Tibial nerve (tissue), 4 donors: ENCODE data around the gene GGNBP2.

Experiments used
- EP300 ChIP-seq, 2 donors: sonication (generic); formaldehyde crosslinking; IDR thresholded peaks; one replicate each; pipeline ENCODE4 v1.6.1; 2017; ENCODE audit warnings: antibody characterized with exemption in 2 of 2, mild to moderate bottlenecking in 1 of 2
- TF ChIP-seq, protein P1 (sequence below), 5 experiments: fragments of 200-600 bp in 3 of 5; fragments of 450-650 bp in 2 of 5; sonication (generic) in 3 of 5; IDR thresholded peaks; one replicate each; pipeline ENCODE4 v1.5.1; 2016 to 2019; ENCODE audit warnings: antibody characterized with exemption in 5 of 5, mild to moderate bottlenecking in 3 of 5, moderate library complexity in 2 of 5

DNA sequence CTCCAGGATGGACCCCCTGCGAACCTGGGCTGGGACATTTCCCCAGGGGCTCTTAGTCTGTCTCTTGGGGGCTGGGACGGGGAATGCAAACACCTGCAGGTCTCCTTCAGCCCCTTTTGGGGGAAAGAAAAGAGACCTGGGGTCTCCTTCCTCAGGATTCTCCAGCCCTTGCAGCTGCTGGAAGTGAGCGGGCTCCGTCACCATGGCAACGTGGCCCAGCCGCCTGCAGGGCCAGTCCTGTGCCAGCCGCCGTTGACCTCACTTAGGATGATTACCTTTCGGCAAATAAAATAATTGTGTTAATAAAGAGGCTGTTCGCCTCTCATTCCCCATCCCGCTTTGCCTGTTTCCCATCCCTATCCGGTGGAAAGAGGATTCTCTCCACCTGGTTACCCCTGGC is 82.4 kb downstream of the GGNBP2 start:
- TF ChIP-seq, protein P1, sequence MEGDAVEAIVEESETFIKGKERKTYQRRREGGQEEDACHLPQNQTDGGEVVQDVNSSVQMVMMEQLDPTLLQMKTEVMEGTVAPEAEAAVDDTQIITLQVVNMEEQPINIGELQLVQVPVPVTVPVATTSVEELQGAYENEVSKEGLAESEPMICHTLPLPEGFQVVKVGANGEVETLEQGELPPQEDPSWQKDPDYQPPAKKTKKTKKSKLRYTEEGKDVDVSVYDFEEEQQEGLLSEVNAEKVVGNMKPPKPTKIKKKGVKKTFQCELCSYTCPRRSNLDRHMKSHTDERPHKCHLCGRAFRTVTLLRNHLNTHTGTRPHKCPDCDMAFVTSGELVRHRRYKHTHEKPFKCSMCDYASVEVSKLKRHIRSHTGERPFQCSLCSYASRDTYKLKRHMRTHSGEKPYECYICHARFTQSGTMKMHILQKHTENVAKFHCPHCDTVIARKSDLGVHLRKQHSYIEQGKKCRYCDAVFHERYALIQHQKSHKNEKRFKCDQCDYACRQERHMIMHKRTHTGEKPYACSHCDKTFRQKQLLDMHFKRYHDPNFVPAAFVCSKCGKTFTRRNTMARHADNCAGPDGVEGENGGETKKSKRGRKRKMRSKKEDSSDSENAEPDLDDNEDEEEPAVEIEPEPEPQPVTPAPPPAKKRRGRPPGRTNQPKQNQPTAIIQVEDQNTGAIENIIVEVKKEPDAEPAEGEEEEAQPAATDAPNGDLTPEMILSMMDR (IDR thresholded peaks at IDR 0.05): no peak
- TF ChIP-seq EP300 (IDR thresholded peaks at IDR 0.05): no peak
